Dermis blood vessel endothelial cell (primary cell): ENCODE measurements around the gene HOXC4. TPM values are rescaled to one million over a fixed set of nuclear protein-coding genes. Genes with fewer than 3 reads are reported as not detected.
"Not testable (repeated sequence)": the region's sequence is repeated elsewhere in the genome, so short reads cannot be mapped to it uniquely, and the experiment has no call there.

Experiments used
- DNase-seq: peaks from one replicate; pipeline ENCODE4 v3.0.0; 2010
- total RNA-seq: library from RNA; depleted of rRNA; stranded (reverse); fragments of >200 nt; gene quantifications from 2 replicates; pipeline ENCODE4 v1.2.3, GENCODE V29; 2014

HOXC4 gene
- total RNA-seq, 1 donor from 2014 or later, result not detected

DNA sequence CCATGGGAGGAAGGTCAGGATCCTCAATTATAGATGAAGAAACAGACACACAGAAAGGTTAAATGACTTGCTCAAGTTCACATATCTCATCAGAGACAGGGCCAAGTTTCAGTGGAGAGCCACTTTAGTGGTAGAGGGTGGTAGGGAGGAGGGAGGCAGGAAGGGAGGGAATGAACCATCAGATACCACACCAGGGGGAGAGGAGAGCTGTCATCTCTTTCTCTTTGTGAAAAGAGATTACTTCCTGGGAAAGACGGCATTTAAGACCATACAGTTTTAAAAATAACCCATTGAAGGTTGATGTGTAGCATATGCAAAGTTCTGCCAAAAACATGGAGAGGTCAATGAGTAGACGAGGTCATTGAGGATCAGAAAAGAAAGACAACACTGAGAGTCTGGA is 39.3 kb downstream of the HOXC4 start:
- DNase-seq, result not testable (repeated sequence)

DNA sequence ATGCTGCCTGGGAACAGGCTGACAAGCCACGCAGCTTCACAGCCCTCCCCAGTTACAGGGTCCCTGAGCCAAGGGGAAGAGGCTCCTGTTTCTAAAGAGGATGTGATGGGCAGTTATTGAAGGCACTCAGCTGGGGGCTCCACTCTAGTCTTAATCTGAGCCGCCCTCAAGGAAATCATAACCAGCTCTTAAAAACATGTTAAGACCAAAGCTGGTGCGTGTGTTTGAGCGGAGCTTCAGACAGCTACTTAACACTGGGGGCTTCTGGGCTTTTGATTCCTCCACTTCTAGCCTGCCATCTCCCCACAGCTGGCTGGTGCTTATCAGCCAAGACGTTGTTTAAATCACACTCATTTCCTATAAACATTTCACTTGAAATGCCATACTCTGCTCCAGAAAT is 42.3 kb downstream of the HOXC4 start:
- not testable (repeated sequence) for DNase-seq

DNA sequence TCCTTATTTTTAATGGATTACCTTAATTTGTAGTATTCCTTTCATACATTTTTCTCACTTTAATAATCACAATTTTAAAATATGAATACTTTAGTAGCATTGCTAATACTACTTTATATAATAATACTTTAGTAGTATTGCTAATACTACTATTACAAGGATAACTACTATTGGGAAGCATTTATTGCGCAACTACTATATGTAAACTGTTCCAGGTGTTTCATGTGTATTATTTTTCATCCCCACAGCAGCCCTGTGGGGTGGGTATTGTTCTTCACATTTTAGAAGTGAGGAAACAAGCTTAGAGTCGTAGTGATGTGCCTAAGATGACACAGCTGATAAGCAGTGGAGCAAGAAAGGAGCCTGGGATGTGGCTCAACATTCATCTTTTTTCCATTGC is 45.0 kb downstream of the HOXC4 start:
- not testable (repeated sequence) for DNase-seq

DNA sequence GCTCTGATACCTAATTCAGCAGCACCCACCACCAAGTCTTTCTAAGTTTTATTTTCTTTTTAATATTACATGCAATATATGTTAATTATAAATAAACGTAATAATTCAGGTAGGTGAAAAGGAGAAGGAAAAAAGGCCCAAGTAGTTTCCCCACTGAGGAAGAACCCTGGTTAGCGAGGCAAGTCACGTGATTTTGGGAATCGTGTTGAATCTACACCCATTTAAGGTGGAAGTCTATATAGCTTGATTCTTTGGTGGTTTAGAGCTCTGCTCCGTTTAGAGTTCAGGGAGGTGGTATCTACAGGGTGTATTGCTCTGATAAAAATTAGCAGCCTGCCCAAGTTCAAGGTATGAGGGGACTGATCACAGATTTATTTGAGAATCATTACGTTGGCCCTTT is 47.0 kb downstream of the HOXC4 start:
- not testable (repeated sequence) for DNase-seq

DNA sequence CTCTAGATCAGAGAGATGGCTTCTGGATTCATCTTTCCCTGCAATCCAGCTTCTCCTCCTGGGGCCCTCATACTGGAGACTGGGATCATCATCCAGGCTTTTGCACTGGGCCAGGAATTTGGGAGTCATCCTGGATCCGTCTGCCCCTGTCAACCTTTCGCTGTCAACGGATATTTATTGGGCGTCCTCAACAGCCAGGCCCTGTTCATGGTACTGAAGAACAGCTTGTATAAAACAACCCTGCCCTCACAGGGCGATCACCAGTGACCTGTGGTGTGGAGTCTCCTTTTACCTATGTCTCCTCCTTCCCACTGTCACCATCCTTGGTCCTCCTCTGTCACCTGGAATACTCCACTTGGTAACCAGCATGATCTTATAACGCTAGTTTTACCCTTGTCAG is 48.6 kb downstream of the HOXC4 start:
- DNase-seq, result not testable (repeated sequence)

DNA sequence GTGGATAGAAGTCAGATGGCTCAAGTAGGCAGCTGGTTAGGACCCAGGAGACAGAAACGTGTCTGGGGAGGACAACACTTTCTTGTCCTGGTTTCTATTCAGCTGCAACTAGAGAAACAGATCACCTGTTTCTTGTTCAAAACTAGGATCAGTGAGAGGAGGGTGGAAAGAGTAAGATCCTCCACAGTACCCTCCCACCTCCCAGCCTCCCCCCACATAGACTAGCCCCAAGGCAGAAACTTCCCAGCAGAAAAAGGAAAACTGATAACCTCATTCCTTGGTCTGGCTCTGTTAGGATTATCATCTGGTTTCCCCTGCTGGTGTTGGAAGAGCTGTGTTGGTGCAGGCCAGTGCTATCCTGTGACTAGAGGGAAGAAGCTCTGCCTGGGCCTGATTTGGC is 50.2 kb downstream of the HOXC4 start:
- not testable (repeated sequence) for DNase-seq

Other genes with a start within 250 kb of the HOXC4 start
- not detected in 2 replicates for gene HOXC13, start 115.0 kb upstream of the HOXC4 start, total RNA-seq
- not detected in 2 replicates for gene HOXC12, start 98.9 kb upstream of the HOXC4 start, total RNA-seq
- gene HOXC11, start 80.7 kb upstream of the HOXC4 start, total RNA-seq, result not detected in 2 replicates
- gene HOTAIR, start 78.9 kb upstream of the HOXC4 start, total RNA-seq, result not detected in 2 replicates
- 0.28 and 0.85 TPM in 2 replicates for gene HOXC10, start 68.7 kb upstream of the HOXC4 start, total RNA-seq
- 0.28 and 0.68 TPM in 2 replicates for gene HOXC9, start 53.7 kb upstream of the HOXC4 start, total RNA-seq
- not detected in 2 replicates for gene HOXC8, start 44.9 kb upstream of the HOXC4 start, total RNA-seq
- gene HOXC6, start 25.4 kb upstream of the HOXC4 start, total RNA-seq, result under 0.01 and 0.05 TPM in 2 replicates
- gene HOXC5, start 20.8 kb upstream of the HOXC4 start, total RNA-seq, result not detected in 2 replicates
- gene SMUG1, start 135.2 kb downstream of the HOXC4 start, total RNA-seq, result 14.3 and 18.2 TPM in 2 replicates
- 27.6 and 81.6 TPM in 2 replicates for gene CBX5, start 226.3 kb downstream of the HOXC4 start, total RNA-seq
- gene HNRNPA1, start 226.9 kb downstream of the HOXC4 start, total RNA-seq, result 415 and 513 TPM in 2 replicates
- gene NFE2, start 247.2 kb downstream of the HOXC4 start, total RNA-seq, result not detected in 2 replicates